ENCODE results near the gene PPP1R36. TPM values are rescaled to one million over a fixed set of nuclear protein-coding genes. Genes with fewer than 3 reads are reported as not detected.
"Not testable (repeated sequence)": the region's sequence is repeated elsewhere in the genome, so short reads cannot be mapped to it uniquely, and the experiment has no call there.

PPP1R36 gene
- total RNA-seq, 1 experiment from 2014 or later, result not detected

DNA sequence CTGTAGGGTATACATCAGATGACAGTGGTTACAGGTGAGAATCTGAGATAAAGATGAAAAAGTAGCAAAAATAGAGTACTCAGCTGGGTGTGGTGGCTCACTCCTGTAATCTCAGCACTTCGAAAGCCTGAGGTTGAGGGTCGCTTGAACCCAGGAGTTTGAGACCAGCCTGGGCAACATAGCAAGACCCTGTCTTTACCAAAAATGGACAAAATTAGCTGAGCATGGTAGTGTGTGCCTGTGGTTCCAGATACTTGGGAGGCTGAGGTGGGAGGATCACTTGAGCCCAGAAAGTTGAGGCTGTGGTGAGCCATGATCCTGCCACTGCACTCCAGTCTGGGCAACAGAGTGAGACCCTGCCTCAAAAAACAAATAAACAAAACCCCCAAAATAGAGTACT lies 8.5 kb downstream of the PPP1R36 start:
- DNase-seq (ENCODE audit: low spot score); in situ Hi-C loops (cut with HindIII; ENCODE audit: low sequenced_read_pairs): not testable (repeated sequence)

- no peak for DNase-seq (ENCODE audit: low spot score)
- in situ Hi-C loops (cut with HindIII; ENCODE audit: low sequenced_read_pairs), result no loop called here
Observed at GRCh38 chr14:64561631-64562030, 11.9 kb downstream of the PPP1R36 start.

DNA sequence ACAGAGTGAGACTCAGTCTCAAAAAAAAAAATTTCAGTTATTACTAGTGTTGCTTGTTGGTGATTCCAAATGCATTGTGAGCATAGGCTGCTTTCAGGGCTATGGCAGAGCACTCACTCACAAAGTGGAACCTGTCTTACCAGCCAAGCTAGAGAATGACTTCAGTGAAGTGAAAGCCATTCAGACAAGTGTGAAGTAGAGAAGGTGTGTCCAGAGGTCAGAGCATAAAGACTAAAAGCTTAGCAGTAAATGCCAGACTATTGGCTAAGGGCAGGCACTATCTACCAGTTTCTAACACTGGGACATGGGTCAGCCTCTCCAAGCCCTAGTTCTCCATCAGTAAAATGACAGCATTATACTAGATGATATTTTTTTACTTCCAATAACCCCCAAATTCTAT lies 12.7 kb downstream of the PPP1R36 start:
- no peak for DNase-seq (ENCODE audit: low spot score)
- in situ Hi-C loops (cut with HindIII; ENCODE audit: low sequenced_read_pairs), result no loop called here

GRCh38 chr14:64563696-64564095 lies 13.9 kb downstream of the PPP1R36 start:
- in situ Hi-C loops (cut with HindIII; ENCODE audit: low sequenced_read_pairs), result no loop called here
- no peak for DNase-seq (ENCODE audit: low spot score)

DNA sequence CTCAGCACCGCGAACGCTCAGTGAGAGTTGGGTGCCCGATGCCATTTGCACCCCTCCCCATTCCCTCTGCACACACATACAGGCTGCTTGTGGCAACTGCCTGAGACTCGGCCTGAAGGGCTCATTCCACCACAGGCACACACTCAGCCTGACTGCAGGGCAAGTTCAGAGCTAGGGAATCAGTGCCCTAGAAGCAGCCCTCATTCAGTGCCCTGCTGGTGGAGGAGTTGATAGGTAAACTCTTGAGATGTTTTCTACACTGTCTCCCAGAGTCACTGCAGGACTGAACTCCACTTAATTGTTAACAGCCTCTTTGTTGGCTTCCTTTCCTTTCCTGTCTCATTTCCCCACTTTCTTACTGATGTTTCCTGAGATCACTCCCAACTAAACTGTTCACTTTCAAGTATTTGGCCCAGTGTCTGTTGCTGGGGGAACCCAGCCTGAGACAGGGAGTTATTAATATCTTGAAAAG lies 16.9 kb downstream of the PPP1R36 start:
- in situ Hi-C loops (cut with HindIII; ENCODE audit: low sequenced_read_pairs), result no loop called here
- DNase-seq (ENCODE audit: low spot score), result no peak

DNA sequence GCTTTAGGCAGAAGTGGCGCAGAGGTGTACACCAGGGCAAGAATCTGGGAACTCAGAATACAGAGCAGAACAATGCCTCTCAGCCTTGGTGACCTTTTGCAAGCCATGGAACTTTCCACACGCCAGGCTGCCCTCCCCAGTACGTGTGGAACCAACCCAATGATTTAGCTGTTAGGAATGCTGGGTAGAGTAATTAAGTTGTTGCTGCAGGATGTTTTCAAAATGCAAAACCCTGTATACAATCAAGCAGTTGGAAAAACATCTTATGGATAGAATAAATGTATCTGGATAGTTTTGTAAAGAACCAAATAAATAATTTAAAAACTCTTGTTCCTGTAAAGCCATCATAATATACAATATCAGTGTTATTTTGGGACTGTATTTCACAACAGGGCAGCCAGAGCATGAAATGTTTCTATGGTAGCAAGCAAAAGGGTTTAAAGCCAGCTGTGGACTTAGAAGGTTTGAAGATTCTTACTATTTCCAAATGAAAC lies 19.4 kb downstream of the PPP1R36 start:
- in situ Hi-C loops (cut with HindIII; ENCODE audit: low sequenced_read_pairs), result no loop called here

GRCh38 chr14:64569646-64570045 lies 19.9 kb downstream of the PPP1R36 start:
- in situ Hi-C loops (cut with HindIII; ENCODE audit: low sequenced_read_pairs); DNase-seq (ENCODE audit: low spot score): not testable (repeated sequence)

More for the DNA sequence above, 19.4 kb downstream of the PPP1R36 start:
- no peak for DNase-seq (ENCODE audit: low spot score)

GRCh38 chr14:64572386-64573104 lies 22.8 kb downstream of the PPP1R36 start:
- no peak for DNase-seq (ENCODE audit: low spot score)
- in situ Hi-C loops (cut with HindIII; ENCODE audit: low sequenced_read_pairs), result no loop called here

DNA sequence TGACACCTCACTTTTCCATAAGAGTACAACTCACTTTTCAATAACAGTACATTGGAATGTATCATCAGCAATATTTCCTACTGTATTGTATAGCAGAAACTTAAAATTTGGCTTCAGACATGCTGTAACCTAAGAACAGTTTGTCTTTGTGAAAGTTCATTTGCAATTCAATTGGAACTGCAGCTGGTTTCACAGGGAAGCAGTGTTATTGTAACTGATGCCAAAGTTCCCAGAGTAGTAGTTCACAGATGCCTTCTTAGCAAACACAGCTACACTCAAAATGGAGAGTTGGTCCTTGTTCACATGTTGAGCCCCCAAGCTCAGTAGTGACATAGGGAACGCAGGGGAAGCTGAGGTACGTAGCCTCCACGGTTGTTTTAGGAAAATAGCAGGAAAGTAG lies 23.3 kb downstream of the PPP1R36 start:
- DNase-seq (ENCODE audit: low spot score), result no peak

GRCh38 chr14:64574371-64575107 lies 24.8 kb downstream of the PPP1R36 start:
- DNase-seq (ENCODE audit: low spot score), result no peak
- in situ Hi-C loops (cut with HindIII; ENCODE audit: low sequenced_read_pairs), result no loop called here

More for the DNA sequence above, 23.3 kb downstream of the PPP1R36 start:
- in situ Hi-C loops (cut with HindIII; ENCODE audit: low sequenced_read_pairs), result no loop called here

DNA sequence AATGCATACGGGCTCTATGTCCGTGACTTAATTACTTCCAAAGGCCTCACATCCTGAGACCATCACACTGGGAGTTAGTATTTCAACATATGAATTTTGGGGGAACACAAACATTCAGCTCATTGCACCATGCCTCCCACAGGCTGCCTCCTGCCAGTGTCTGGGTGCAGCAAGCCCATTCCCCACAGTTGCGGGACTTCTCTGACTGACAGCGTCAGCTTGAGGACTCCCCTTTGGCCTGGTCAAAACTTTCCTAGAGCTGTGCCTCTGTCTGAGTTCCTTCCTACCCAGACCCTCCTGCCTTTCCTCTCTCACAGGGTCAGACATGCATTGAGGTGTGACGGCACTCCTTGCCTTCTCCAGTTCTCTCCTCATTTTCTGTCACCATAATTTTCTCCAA lies 27.4 kb downstream of the PPP1R36 start:
- in situ Hi-C loops (cut with HindIII; ENCODE audit: low sequenced_read_pairs), result no loop called here
- DNase-seq (ENCODE audit: low spot score), result no peak

DNA sequence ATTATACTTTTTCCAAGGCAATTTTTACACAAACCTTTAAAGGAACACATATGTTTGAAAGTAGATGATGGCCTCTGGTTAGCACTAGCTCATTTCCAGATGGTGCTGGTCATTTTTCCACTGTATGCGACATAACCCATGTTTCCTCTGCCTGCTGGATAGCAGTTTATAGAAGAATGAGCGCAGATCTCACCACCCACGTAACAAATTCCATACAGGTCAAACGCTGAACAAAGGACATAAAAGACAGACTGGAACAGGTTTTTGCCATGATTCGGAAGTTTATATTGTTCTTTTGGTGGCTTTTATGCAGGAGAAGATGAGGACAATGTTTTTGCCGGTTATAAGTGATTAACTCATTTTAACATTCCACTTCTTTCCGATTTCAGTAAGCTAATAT lies 30.7 kb downstream of the PPP1R36 start:
- DNase-seq (ENCODE audit: low spot score), result no peak
- in situ Hi-C loops (cut with HindIII; ENCODE audit: low sequenced_read_pairs), result no loop called here

DNA sequence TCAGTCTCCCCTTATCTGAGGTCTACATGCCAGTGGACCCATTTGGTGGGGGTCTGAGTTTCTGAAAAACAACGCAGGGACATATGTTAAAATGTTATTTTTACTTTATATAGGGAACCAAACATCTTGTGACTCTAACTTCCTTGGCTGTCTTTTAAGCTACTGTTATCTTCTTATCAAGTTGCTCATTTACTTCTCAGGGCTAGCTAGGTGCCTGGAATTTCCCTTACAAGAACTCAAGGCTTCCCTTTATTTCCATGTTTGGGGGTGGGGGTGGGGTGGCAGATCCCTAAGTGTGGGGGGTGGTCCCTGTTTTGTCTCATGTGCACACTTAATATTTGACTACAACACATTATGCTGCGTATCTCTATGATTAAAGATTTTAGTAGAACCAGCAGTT lies 31.6 kb downstream of the PPP1R36 start:
- in situ Hi-C loops (cut with HindIII; ENCODE audit: low sequenced_read_pairs), result no loop called here
- no peak for DNase-seq (ENCODE audit: low spot score)

DNA sequence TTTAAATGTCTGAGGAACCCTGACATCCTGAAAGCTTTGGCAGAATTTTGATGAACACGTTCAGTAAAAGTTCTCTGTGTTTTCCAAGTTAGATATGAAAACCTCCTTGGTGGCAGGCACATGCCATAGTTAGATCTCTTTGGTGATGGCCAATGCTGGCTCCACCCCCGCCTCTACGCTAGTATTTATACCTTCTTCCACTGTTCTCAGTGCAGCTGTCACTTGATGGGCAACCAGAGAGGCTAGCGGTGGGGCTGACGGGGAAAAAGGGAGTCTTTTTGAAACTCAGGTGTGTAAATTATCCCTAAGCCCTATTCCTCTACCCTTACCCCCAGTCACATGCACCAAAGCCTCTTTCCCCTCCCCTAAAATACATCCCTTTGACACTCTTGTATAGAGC lies 32.1 kb downstream of the PPP1R36 start:
- no peak for DNase-seq (ENCODE audit: low spot score)
- in situ Hi-C loops (cut with HindIII; ENCODE audit: low sequenced_read_pairs), result no loop called here

GRCh38 chr14:64584190-64584589 lies 34.4 kb downstream of the PPP1R36 start:
- in situ Hi-C loops (cut with HindIII; ENCODE audit: low sequenced_read_pairs), result no loop called here
- no peak for DNase-seq (ENCODE audit: low spot score)

DNA sequence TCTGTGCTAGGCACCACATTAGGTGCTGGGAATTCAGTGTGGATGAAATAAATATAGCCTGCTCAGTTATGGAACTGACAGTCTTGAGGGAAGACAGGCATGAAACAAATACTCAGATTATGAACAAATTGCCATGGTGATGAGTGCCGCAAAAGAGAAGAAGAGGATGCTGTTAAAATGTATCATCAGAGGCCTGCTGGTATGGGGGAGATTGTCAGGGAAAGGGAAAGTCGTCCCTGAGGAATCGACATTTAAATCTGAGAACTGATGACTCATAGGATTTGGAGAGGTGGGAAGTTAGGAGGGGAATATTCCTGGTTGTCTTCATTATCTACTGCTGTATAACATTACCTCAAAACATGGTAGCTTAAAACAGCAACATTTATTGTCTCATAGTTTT lies 42.0 kb downstream of the PPP1R36 start:
- in situ Hi-C loops (cut with HindIII; ENCODE audit: low sequenced_read_pairs), result no loop called here
- DNase-seq (ENCODE audit: low spot score), result no peak

GRCh38 chr14:64594438-64594837 lies 44.7 kb downstream of the PPP1R36 start:
- no peak for DNase-seq (ENCODE audit: low spot score)
- in situ Hi-C loops (cut with HindIII; ENCODE audit: low sequenced_read_pairs), result no loop called here

- no peak for DNase-seq (ENCODE audit: low spot score)
- in situ Hi-C loops (cut with HindIII; ENCODE audit: low sequenced_read_pairs), result no loop called here
Observed at GRCh38 chr14:64598404-64598803, 48.6 kb downstream of the PPP1R36 start.

DNA sequence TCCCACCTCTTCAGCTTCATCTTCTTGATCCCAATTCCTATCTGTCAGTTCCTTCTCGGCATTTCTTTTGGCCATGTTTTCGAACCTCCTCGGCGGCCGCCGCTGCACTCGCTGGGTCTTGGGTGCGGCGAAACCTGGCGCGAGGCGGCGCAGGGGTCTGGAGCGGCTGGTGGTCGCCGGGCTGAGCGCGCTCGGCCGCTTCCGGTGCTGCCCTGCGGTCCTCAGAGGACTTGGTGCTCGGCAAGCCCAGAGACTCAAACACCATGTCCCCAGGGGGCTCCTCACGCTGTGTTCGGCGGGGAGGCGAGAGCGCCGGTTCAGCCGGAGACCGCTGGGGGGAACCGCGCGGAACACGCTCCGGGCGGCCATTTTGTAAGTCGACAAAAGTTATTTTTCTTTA lies 51.8 kb downstream of the PPP1R36 start:
- DNase-seq (ENCODE audit: low spot score), result no peak
- in situ Hi-C loops (cut with HindIII; ENCODE audit: low sequenced_read_pairs), result no loop called here

DNA sequence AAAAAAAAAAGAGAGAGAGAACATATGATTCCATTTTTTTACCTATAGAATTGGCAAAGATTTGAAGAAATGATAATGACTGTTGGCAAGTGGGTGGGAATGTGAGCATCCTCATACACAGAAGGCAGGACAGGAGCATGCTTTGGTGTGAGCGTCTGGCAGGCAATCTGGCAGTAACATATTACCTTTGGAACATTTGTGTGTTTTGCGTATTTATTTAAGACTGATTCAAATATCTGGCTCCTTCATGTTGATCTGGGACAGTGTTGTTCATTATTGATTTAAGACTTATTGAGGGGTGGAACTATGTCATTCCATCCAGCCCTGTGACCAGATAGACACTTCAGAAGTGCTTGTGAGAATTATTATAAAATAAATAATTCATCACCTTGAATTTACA lies 53.1 kb downstream of the PPP1R36 start:
- in situ Hi-C loops (cut with HindIII; ENCODE audit: low sequenced_read_pairs), result no loop called here
- no peak for DNase-seq (ENCODE audit: low spot score)

All from G401 (cell line).